HG02763 (cell line): ENCODE measurements around the gene MARCKSL1.
"Not testable (repeated sequence)": the region's sequence is repeated elsewhere in the genome, so short reads cannot be mapped to it uniquely, and the experiment has no call there.

ENCODE experiments used
- ATAC-seq: cut with Tn5 transposase; IDR thresholded peaks from one replicate; pipeline ENCODE4 v1.9.1; 2021; ENCODE audit warnings: mild to moderate bottlenecking, moderate library complexity; ENCODE audit not compliant: unreplicated experiment

Gene MARCKSL1

GRCh38 chr1:32334274-32334861, 1.7 kb downstream of the MARCKSL1 start:
- no peak for ATAC-seq

- ATAC-seq, result no peak
These were observed 2.6 kb downstream of the MARCKSL1 start for GRCh38 chr1:32333251-32333963.

GRCh38 chr1:32332290-32333079, 3.5 kb downstream of the MARCKSL1 start:
- ATAC-seq, result no peak

GRCh38 chr1:32331549-32331948, 4.5 kb downstream of the MARCKSL1 start:
- ATAC-seq, result no peak

DNA sequence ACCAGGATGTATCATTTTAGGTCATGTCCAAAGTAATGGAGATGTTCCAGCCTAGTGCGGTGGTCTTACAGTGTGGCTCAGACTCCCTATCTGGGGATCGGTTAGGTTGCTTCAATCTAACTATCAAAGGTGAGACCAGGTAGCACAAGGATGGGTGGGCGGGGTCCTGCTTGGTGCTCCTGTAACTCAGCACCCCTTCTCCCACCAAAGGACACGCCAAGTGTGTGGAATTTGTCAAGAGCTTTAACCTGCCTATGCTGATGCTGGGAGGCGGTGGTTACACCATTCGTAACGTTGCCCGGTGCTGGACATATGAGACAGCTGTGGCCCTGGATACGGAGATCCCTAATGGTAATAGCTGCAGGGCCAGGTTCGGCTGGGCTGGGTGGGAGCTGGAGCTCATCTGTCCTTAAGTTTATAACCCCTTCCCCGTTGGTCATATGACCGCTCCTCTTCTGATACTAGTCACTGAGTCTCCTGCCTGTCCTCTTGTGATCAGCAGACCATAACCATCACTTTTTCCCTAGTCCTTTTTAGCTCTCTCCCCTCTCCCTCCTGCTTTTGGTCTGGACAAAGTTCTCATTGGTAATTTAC, 5.4 kb downstream of the MARCKSL1 start:
- no peak for ATAC-seq

DNA sequence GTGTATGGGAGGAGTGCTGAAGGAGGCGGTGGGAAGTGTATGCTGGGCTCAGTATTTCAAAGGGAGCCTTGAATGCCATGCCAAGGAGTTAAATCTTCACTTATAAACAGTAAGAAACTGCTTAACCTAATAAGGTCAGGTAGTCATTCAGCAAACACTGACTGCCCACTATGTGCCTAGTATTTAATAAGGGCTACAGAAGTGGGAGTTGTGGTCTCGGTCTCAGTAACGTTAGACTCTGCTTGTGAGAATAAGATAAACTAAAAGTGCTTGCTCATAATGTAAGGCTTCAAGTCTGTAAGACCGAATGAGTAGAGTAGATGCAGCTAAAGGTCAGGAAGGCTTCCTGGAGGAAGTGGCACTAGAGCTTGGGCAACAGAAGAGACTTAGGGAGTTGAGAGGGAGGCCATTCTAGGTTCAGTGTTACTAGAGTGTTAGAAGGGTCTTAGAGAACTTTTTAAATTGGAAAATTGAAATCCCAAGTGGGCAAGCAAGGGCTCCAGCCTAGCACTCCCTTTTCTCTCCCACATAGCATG, 6.0 kb downstream of the MARCKSL1 start:
- ATAC-seq, result no peak

- ATAC-seq, result no peak
These were observed 8.8 kb downstream of the MARCKSL1 start for GRCh38 chr1:32327204-32327603.

DNA sequence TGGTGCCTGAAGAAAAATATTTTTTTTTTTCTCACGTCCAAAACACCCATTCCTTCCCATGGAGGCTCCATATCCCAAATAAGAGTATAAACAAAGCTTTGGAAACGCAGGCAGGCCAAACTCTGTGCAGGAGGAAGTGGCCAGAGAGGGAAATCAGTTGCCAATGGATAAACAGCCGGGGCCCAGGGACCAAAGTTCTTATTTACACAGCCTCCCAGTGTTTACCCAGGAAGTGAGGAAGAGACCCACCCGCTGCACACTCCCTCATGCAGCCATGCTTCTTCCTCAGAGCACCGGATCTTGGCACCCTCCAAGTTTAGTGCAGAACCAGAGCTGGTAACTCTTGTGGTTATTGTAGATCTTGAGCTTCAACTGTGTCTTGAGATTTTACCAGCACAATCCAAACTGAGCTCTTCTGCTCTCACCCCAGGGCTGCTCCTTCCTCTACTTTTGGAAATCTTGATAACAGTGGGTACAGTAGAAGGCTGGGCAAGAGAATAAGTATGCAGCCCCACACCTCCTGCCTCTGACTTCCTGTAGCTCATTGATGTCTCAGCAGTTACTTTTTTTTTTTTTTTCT, 14.2 kb downstream of the MARCKSL1 start:
- ATAC-seq, result no peak

- ATAC-seq, result no peak
These were observed 17.7 kb downstream of the MARCKSL1 start for GRCh38 chr1:32318127-32318869.

DNA sequence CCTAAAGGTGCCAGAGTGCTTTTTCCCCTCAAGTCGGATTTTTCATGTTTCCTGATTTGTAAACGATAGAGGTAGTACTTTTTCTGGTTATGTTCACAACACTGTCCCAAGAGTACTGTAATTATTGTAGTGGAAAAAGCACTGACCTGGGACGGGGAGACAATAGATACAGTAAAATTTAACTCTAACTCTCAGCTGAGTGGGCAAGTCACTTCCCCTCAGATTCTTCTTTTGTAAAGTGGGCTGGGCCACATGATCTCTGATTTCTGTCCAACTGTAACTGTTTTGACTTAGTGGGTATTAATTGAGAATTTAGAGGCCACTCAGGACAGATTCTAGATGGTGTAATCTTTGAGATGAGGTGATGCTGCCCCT, 19.1 kb downstream of the MARCKSL1 start:
- ATAC-seq, result no peak

DNA sequence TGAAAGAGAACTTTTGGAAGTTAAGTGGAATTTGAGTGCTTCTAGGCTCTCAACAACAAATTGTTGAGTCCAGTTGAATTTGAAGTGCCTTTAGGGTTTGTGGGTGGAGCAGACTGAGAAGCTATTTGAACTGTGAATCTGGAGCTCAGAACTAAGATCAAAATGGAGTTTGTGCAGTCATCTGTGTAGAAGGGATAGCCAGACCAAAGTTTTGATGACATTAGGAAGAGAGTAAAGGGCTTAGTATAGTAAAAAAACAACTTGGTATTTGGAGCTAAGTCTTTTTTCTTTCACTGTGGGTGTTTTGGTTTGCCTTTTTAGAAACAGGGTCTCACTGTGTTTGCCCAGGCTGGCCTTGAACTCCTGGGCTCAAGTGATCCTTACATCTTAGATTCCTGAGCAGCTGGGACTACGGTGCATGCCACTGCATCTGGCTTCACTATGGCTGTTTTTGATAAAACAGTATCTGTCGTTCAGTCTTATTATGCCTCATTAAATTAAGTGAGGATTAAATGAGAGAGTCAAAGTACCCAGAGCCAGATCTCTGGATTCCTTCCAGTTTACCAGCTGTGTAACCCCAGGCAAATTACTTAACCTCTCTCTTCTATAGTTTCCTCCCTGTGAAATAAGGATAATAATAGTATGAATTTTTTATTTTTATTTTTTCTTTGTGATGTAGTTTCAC, 24.2 kb downstream of the MARCKSL1 start:
- ATAC-seq, result no peak

DNA sequence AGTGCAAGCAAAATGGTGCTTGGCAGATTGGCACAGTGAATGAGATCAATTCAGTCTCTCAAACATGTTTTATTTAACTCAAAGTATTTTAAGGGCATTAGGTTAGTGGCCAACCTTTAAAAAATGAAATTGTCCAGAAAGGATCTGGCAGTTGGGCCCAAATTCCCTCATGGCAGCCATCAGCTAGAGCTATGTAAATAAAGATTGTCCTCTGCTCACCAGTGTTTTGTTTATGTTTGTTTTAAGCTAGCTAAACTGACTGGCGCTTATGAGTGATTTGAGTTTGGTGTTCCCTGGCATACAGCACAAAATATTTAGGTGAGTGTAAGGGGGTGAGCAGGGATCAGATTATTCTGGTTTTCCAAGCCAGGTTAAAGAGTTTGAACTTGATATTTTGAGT, 26.1 kb downstream of the MARCKSL1 start:
- no peak for ATAC-seq

- ATAC-seq, result no peak
These were observed 28.7 kb downstream of the MARCKSL1 start for GRCh38 chr1:32307324-32307723.

GRCh38 chr1:32305310-32305709, 30.7 kb downstream of the MARCKSL1 start:
- no peak for ATAC-seq

GRCh38 chr1:32303997-32304622, 31.9 kb downstream of the MARCKSL1 start:
- ATAC-seq, result no peak

DNA sequence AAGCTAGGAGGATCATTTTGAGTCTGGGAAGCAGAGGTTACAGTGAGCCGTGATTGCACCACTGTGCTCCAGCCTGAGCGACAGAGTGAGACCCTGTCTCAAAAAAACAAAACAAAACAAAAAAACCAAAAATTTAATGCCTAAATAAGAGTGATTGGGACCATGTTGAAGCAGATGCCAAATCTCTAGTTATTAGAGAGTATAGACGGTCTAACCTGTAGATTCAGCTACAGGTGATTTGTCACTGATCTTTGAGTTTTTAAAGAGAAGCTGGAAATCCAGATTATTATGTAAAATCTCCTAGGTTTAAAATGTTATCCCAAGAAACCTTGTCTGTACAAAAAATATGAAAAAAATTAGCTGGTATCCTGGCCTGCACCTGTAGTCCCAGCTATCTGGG, 32.7 kb downstream of the MARCKSL1 start:
- no peak for ATAC-seq

- no peak for ATAC-seq
These were observed 36.7 kb downstream of the MARCKSL1 start for GRCh38 chr1:32299327-32299726.

DNA sequence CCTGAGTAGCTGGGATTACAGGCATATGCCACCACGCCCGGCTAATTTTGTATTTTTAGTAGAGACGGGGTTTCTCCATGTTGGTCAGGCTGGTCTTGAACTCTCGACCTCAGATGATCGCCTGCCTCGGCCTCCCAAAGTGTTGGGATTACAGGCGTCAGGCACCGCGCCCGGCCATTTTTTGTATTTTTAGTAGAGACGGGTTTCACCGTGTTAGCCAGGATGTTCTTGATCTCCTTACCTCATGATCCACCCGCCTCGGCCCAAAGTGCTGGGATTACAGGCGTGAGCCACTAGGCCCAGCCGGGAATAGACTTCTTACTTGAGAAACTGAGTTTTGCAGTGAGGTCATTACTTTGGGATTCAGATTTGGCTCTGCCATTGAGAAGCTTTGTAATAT, 37.8 kb downstream of the MARCKSL1 start:
- ATAC-seq, result not testable (repeated sequence)
